ENCODE measurements around the gene TAOK1. TPM values are rescaled to one million over a fixed set of nuclear protein-coding genes. Genes with fewer than 3 reads are reported as not detected.

TAOK1 gene
- total and polyA plus RNA-seq, 2 of the 13 experiments (the other 11 are each of a cell fraction or from before 2014, with no cell fraction given): 14.1 to 23.0 TPM

GRCh38 chr17:29591737-29592608 lies 201.8 kb downstream of the TAOK1 start (continued):
- 0 out of 2 replicates have a peak, but pooled peaks have one; percentile 11 for TF ChIP-seq GMEB1 (CRISPR knock-in tag; IDR thresholded peaks at IDR 0.05; ENCODE audit: borderline replicate concordance)
- no peak for TF ChIP-seq ZNF629 (CRISPR knock-in tag; conservative IDR thresholded peaks at IDR 0.05)
- no peak; the same call in 1 of the 2 replicates for TF ChIP-seq BORCS8-MEF2B (CRISPR knock-in tag; IDR thresholded peaks at IDR 0.05)
- TF ChIP-seq ZNF230 (CRISPR knock-in tag; IDR thresholded peaks at IDR 0.05): no peak; the same call in 1 of the 2 replicates
- TF ChIP-seq ZSCAN29 (CRISPR knock-in tag; conservative IDR thresholded peaks at IDR 0.05): 0 out of 2 replicates have a peak, but pooled peaks have one; percentile 45
- TF ChIP-seq SMC3 (IDR thresholded peaks at IDR 0.05; ENCODE audit: low read length): no peak; the same call in 1 of the 2 replicates
- TF ChIP-seq, protein P1, sequence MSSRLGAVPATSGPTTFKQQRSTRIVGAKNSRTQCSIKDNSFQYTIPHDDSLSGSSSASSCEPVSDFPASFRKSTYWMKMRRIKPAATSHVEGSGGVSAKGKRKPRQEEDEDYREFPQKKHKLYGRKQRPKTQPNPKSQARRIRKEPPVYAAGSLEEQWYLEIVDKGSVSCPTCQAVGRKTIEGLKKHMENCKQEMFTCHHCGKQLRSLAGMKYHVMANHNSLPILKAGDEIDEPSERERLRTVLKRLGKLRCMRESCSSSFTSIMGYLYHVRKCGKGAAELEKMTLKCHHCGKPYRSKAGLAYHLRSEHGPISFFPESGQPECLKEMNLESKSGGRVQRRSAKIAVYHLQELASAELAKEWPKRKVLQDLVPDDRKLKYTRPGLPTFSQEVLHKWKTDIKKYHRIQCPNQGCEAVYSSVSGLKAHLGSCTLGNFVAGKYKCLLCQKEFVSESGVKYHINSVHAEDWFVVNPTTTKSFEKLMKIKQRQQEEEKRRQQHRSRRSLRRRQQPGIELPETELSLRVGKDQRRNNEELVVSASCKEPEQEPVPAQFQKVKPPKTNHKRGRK (CRISPR knock-in tag; IDR thresholded peaks at IDR 0.05): no peak
- no peak for TF ChIP-seq MIER3 (CRISPR knock-in tag; IDR thresholded peaks at IDR 0.05; ENCODE audit: borderline replicate concordance)
- no peak for TF ChIP-seq ATF5 (CRISPR knock-in tag; IDR thresholded peaks at IDR 0.05; ENCODE audit: low read depth)
- no peak for TF ChIP-seq NFE2 (CRISPR knock-in tag; IDR thresholded peaks at IDR 0.05)
- TF ChIP-seq TFAP4 (IDR thresholded peaks at IDR 0.05; ENCODE audit: borderline replicate concordance, low read depth): peak; percentile 89
- TF ChIP-seq HNRNPH1 (optimal IDR thresholded peaks at IDR 0.05; ENCODE audit: low read depth, low read length): no peak
- no peak for TF ChIP-seq ZNF772 (CRISPR knock-in tag; IDR thresholded peaks at IDR 0.05)
- TF ChIP-seq SMARCC2 (IDR thresholded peaks at IDR 0.05): no peak
- 0 out of 2 replicates have a peak, but pooled peaks have one; percentile 46 for TF ChIP-seq ZNF777 (CRISPR knock-in tag; IDR thresholded peaks at IDR 0.05)
- TF ChIP-seq ZNF234 (CRISPR knock-in tag; conservative IDR thresholded peaks at IDR 0.05): no peak; the same call in none of the 2 replicates
- TF ChIP-seq ZNF317 (CRISPR knock-in tag; IDR thresholded peaks at IDR 0.05): no peak; the same call in 1 of the 2 replicates
- no peak; the same call in 1 of the 2 replicates for TF ChIP-seq ZBTB8A (CRISPR knock-in tag; IDR thresholded peaks at IDR 0.05; ENCODE audit: borderline replicate concordance, low read depth)
- TF ChIP-seq, protein P2, sequence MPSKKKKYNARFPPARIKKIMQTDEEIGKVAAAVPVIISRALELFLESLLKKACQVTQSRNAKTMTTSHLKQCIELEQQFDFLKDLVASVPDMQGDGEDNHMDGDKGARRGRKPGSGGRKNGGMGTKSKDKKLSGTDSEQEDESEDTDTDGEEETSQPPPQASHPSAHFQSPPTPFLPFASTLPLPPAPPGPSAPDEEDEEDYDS (CRISPR knock-in tag; IDR thresholded peaks at IDR 0.05): peak; percentile 28; the same call in 1 of the 2 replicates
- TF ChIP-seq ZKSCAN8 (CRISPR knock-in tag; IDR thresholded peaks at IDR 0.05; ENCODE audit: borderline replicate concordance): no peak; the same call in 1 of the 2 replicates
- TF ChIP-seq U2AF2 (IDR thresholded peaks at IDR 0.05; ENCODE audit: low read depth, low read length): no peak
- TF ChIP-seq GATA4 (IDR thresholded peaks at IDR 0.05; ENCODE audit: borderline replicate concordance, low read depth): no peak
- TF ChIP-seq ZNF33B (CRISPR knock-in tag; IDR thresholded peaks at IDR 0.05): no peak
- no peak for TF ChIP-seq JUNB (CRISPR knock-in tag; IDR thresholded peaks at IDR 0.05; ENCODE audit: borderline replicate concordance)
- no peak for TF ChIP-seq ZMYM3 (CRISPR knock-in tag; IDR thresholded peaks at IDR 0.05)

All from HepG2 (cell line).